ENCODE measurements around the gene DSCAML1.

Gene DSCAML1

DNA sequence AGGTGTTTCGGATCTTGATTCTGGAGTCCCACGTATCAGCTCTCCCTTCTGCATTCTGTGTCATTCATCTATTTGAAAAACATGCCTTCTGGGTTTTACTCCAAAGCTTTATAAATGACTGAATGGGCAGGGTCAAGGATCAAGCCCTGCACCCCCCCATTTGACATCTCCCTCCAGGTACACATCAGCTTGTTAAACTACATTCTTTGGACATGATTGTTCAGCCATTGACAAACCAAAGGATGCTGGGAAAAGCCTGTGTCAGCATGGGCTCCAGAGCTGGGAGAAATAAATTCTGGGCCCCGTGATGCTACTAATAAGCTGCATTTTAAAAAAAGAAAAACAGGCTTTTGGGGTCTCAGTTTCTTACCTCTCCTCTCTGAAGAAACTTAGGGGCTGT, 103.7 kb downstream of the DSCAML1 start:
- no peak for DNase-seq (ENCODE audit: low spot score)

GRCh38 chr11:117691516-117691915, 105.5 kb downstream of the DSCAML1 start:
- DNase-seq (ENCODE audit: low spot score) = no peak

DNA sequence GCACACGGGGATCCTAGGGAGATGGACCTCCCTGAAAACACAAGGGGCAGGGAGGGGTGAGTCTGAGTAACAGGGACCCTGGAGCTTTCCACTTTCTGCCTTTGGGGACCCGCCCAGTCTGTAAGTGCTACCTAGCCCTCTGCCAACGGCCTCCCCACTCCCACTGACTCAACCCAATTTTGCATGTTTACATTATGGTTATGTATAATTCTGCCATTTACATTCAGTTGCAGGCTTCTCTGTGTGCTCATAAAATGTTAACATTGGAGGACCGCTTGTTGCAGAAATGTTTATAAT, 105.8 kb downstream of the DSCAML1 start:
- no peak for DNase-seq (ENCODE audit: low spot score)

DNA sequence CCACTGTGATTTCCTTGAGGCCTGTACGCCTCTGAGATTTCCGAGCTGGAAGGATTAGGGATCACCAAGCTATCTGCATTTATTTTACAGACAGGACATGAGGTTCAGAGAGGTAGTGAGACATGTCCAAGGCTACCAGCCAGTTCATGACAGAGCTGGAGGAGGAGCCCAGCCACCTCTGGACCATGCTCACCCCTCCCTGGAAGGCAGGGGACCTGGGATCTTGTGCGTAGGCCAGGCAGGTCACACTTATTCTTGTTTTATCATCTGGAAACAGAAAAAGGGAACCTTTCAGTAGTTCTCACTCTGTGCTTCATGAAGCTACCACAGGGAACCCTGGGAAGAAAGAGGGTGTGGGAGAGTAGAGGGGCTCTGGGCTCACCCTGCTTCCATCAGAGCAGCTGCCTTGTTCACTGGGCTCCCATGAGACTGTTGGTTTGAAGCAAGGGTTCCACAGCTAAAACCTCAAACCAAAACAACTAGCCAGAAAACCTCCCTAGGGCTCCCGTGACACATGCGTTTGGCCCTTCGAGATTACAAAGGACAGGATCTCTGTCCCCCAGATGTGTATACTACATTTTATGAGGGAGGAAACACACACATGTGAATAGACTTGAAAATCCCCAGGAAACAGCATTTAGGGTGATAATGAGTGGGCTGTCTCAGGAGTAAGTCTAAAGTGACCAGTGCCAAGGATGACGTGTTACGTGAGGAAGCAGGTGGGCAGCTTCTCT, 106.4 kb downstream of the DSCAML1 start:
- DNase-seq (ENCODE audit: low spot score) = no peak

GRCh38 chr11:117688255-117688797, 108.7 kb downstream of the DSCAML1 start:
- DNase-seq (ENCODE audit: low spot score) = no peak

- DNase-seq (ENCODE audit: low spot score) = no peak
Observed at GRCh38 chr11:117687776-117688175, 109.2 kb downstream of the DSCAML1 start.

DNA sequence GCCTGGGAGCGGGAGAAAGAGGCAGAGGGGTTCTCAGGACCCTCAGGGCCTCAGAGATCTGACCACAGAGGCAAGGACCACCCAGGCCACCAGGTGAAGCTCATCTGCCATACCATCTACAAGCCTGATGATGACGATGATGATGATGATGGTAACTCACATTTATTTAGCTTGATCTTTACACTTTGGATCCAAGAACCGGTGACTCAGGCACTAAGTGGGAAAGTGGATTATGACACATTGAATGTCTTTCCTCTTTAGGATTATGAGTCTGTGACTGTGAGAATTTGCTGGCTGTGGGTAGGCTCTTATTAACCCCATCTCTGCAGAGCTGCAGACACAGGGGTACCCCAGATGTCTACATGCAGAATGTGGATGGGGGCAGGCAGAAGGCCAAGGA, 110.3 kb downstream of the DSCAML1 start:
- no peak for DNase-seq (ENCODE audit: low spot score)

DNA sequence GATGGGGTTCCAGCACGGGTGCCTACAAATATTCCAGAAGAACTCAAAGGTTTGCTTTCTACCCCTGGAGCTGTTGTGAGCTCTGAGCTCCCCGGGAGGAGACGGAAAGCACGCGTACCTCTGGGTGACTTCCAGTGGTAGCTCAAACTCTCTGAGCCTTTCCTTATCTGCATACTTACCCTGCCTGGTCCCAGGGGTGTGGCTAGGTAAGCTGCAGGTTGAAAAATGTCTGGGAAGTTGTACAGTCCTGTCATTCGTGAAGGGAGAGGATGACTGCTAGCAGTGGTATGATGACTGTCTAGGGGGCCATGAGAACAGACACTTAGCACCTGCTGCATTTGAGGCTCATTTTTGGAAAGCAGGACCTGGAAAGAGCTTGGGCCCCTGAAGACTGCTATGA, 111.5 kb downstream of the DSCAML1 start:
- DNase-seq (ENCODE audit: low spot score) = no peak

- no peak for DNase-seq (ENCODE audit: low spot score)
Observed at GRCh38 chr11:117684731-117685130, 112.3 kb downstream of the DSCAML1 start.

DNA sequence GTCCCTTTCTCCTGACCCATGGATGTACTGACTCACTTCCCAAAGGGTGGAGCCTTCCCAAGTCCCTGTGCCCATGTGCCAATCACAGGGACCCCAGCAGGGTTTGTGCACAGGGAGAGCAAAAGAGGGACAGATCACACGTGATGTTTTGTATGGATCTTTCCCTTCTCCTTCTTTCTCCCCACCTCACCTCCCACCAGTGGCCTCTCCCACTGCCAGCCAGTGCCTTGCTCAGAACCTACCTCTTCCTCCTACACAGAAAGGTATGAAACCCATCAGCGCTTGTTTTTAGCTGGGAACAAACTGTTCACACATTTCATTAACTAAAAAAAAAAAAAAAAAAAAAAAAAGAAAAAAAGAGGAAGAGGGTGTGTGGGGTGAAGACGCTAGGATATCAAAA, 112.9 kb downstream of the DSCAML1 start:
- DNase-seq (ENCODE audit: low spot score) = no peak

GRCh38 chr11:117681438-117681837, 115.6 kb downstream of the DSCAML1 start:
- no peak for DNase-seq (ENCODE audit: low spot score)

GRCh38 chr11:117679461-117679860, 117.6 kb downstream of the DSCAML1 start:
- DNase-seq (ENCODE audit: low spot score) = no peak

DNA sequence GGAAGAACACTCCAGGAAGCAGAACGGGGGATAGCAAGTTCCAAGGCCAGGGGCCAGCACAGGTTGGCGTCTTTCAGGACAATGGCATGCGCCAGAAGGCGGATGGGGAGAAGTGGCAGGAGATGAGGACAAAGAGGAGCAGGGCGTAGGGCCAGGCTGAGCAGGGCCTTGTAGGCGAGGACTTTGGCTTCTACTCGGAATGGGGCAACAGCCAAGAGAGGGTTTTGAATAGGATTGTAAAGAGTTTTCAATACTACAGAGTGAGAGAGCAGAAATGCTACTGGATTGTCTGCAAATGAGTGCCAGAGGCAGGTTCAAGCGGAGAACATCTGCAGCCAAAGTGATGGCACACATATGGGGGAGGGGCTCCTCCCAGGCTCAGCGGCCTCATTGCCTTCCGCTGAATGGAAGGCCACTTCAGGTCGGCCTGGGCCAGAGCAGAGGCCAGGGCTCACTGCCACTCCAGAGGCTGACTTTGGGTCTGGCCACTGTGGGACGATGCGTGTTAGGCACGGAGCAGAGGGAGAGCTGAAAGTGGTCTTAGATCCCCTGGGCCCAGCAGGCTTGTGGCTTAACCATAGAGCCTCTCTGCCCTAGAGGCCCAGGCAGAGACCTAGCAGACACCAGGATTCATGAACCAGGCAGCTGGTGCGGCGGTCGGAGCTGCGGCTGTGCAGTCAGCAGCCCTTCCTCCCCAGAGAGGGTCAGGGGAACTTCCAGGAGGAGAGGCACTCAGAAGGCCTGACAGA, 118.2 kb downstream of the DSCAML1 start:
- no peak for DNase-seq (ENCODE audit: low spot score)

DNA sequence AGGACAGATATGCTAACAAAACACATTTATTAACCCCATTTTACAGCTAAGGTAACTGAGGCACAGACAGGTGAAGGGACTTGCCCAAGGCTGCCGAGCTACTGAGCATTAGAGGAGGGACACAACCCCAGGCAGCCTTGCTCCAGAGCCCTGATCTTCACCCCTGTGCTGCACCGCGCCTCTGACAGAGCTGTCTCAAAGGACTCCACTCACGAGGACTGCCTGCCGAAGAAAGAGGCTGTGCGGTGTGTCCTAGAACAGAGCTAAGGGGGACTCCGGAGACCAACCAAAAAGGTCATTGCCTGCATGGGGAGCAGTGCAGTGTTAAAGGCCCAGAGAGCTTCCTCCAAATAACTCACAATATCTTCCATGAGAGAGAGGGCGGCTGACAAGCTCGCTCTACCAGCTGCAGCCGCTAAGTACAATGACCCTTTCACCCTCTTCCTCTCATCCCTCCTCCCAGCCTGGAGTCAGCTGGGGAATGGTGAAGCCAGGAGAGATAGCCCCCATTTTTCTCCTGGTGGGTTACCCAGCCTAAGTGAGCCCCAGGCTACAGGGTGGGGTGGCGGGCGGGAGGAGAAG, 119.2 kb downstream of the DSCAML1 start:
- DNase-seq (ENCODE audit: low spot score) = no peak

DNA sequence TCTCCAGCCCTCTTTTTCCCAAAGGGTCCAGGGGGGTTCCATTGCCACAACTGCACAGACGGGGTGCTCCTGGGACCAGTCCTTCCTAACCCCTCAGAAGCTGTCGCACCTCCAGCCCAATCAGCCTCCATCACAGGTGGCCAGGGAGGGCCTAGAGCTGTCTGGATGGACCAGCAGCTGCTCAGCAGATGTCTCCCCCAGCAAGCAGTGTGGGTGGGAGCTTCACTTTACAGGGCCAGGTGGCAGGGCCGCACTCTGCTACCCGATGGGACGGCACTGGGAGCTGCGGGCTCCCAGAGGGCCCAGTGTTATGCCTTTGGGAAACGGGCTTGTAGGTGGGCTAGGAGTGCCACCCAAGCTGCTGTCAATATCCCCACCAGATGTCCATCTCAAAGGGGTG, 120.5 kb downstream of the DSCAML1 start:
- DNase-seq (ENCODE audit: low spot score) = no peak

GRCh38 chr11:117673602-117674001, 123.4 kb downstream of the DSCAML1 start:
- no peak for DNase-seq (ENCODE audit: low spot score)

- no peak for DNase-seq (ENCODE audit: low spot score)
Observed at GRCh38 chr11:117671370-117671769, 125.6 kb downstream of the DSCAML1 start.

- no peak for DNase-seq (ENCODE audit: low spot score)
Observed at GRCh38 chr11:117670924-117671323, 126.1 kb downstream of the DSCAML1 start.

GRCh38 chr11:117670443-117670842, 126.6 kb downstream of the DSCAML1 start:
- no peak for DNase-seq (ENCODE audit: low spot score)

DNA sequence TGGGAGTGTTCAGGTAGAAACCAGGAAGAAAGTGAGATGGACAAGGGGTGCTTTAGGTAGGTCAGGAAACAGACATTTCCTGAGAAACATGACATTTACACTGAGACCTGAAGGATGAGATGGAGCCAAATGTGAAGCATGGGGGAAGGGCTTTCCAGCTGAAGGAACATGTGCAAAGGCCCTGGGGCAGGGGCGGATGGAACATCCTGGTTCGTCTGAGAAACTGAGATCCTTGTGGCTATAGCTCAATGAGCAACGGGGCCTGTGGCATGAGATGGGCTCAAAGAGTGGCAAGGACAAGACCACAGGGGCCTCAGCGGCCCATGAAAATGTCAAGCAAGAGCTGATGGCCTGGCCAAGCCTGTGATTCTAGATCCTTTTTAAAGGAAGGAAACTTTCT, 127.4 kb downstream of the DSCAML1 start:
- DNase-seq (ENCODE audit: low spot score) = no peak

DNA sequence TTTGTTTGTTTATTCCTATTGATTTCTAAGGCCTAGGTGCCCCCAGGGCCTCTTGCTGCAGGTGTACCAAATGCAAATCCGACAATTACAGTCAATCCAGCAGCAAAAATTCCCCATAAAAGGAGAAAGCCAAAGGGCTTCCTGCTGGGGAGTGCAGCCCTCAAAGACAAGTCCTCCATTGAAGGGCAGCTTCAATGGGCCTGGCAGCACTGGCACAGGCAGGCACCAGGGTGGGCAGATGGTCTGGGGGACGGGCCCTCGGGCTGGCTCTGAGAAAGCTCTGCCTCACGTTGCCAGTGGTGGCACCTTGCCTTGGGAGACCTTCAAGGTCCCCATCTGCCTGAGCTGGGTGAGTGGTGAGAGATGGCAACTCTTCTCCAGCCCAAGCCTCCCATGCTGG, 128.0 kb downstream of the DSCAML1 start:
- no peak for DNase-seq (ENCODE audit: low spot score)

- no peak for DNase-seq (ENCODE audit: low spot score)
Observed at GRCh38 chr11:117668321-117668751, 128.7 kb downstream of the DSCAML1 start.

- no peak for DNase-seq (ENCODE audit: low spot score)
Observed at GRCh38 chr11:117664897-117665296, 132.1 kb downstream of the DSCAML1 start.

Data from LoVo (cell line).